ENCODE measurements around the gene PNN. TPM values are rescaled to one million over a fixed set of nuclear protein-coding genes. Genes with fewer than 3 reads are reported as not detected.

The PNN gene
- total and polyA plus RNA-seq, 2 donors (not counting 3 experiments of a cell fraction or from before 2014, with no cell fraction given), result 27.3 to 79.4 TPM

DNA sequence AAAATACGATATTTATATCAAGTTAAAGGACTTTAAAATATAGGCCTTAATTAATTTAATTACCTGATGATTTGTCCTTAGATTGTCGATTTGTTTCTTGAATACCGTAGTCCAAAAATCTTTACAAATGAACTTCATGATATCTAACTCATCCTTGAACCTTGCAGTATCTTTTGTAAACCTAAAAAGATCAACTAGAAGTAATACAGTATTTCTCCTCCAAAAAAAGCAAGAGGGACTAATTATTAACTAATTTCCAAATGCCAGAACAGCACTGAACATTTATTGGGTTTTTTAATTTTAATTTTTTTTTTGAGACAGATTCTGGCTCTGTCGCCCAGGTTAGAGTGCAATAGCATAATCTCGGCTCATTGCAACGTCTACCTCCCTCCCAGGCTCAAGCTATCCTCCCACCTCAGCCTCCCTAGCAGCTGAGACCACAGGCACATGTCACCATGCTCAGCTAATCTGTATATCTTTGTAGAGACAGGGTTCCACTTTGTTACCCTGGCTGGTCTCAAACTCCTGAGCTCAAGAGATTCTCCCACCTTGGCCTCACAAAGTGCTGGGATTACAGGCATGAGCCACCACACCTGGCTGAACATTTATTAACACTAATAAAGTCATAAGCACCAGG lies 16.7 kb upstream of the PNN start:
- Histone ChIP-seq H4K20me1 (replicated peaks; ENCODE audit: control insufficient read depth, extremely low read depth, insufficient read depth, low read length) (no peaks in the 10 kb centered on the region), H3K27me3 (ENCODE audit: control insufficient read depth in 2 of 2, insufficient read depth in 2 of 2, low read length in 2 of 2) (no peaks in the 10 kb centered on the region), H3K9me1 (replicated peaks; ENCODE audit: control insufficient read depth, extremely low read depth, insufficient read depth, low read length) (no peaks in the 10 kb centered on the region), H3K4me2 (ENCODE audit: insufficient read depth, low read length) (no peak overlapping the region), H3K4me1 (ENCODE audit: control insufficient read depth, extremely low read depth, insufficient read depth, low read length) (no peaks in the 10 kb centered on the region), H3K9ac (replicated peaks; ENCODE audit: extremely low read depth, insufficient read depth, low read length) (no peak overlapping the region), H2AFZ (ENCODE audit: low read depth, low read length) (no peak overlapping the region), H3K79me2 (ENCODE audit: control insufficient read depth, insufficient read depth, low read length) (peaks cover 10% of the 10 kb centered on the region), H3K4me3 (replicated peaks in 1 of 3; ENCODE audit: insufficient read depth in 1 of 3, low read depth in 1 of 3, low read length in 3 of 3) (no peak overlapping the region), H3K9me3 (replicated peaks; ENCODE audit: control insufficient read depth, insufficient read depth, low read length) (no peaks in the 10 kb centered on the region), H3K27ac (ENCODE audit: insufficient read depth, low read depth, low read length) (no peak overlapping the region), H3K36me3 (ENCODE audit: control insufficient read depth in 2 of 2, extremely low read depth in 1 of 2, insufficient read depth in 2 of 2, low read length in 2 of 2) (peaks cover 6 to 8% of the 10 kb centered on the region in 2 experiments)
- dilution Hi-C loops (cut with MboI; ENCODE audit: extremely low pct_ligation_motif_present, low sequenced_read_pairs) (no loop called here), intact Hi-C loops (cut with micrococcal nuclease) (no loop called here)
- FAIRE-seq (no peak), DNase-seq (ENCODE audit: low read depth, low spot score) (no peak)
- ChIA-PET POLR2A (interaction anchor here (1.1 kb wide), 1 partner anchor 12 kb away, joined by 4 read pairs; the partner anchor contains the start of gene TRAPPC6B), CTCF (interaction anchor here (1.2 kb wide), 1 partner anchor 166 kb away, joined by 3 read pairs; no protein-coding TSS in a partner anchor)
- TF ChIP-seq JUN (IDR thresholded peaks at IDR 0.05; ENCODE audit: borderline replicate concordance, insufficient read depth, insufficient read length, low read depth), result no peak
- TF ChIP-seq MYC (IDR thresholded peaks at IDR 0.05; ENCODE audit: low read depth, low read length), result no peak
- TF ChIP-seq FOS (IDR thresholded peaks at IDR 0.05; ENCODE audit: borderline replicate concordance, insufficient read depth, low read length), result no peak
- no peak for TF ChIP-seq POLR2AphosphoS5 (IDR thresholded peaks at IDR 0.05; ENCODE audit: insufficient read depth, low read depth, low read length)
- no peak for TF ChIP-seq EZH2 (IDR thresholded peaks at IDR 0.05; ENCODE audit: borderline replicate concordance, low read depth, low read length, severe bottlenecking)
- TF ChIP-seq POLR2A (IDR thresholded peaks at IDR 0.05; ENCODE audit: low read depth, low read length), result no peak
- TF ChIP-seq, protein P1, sequence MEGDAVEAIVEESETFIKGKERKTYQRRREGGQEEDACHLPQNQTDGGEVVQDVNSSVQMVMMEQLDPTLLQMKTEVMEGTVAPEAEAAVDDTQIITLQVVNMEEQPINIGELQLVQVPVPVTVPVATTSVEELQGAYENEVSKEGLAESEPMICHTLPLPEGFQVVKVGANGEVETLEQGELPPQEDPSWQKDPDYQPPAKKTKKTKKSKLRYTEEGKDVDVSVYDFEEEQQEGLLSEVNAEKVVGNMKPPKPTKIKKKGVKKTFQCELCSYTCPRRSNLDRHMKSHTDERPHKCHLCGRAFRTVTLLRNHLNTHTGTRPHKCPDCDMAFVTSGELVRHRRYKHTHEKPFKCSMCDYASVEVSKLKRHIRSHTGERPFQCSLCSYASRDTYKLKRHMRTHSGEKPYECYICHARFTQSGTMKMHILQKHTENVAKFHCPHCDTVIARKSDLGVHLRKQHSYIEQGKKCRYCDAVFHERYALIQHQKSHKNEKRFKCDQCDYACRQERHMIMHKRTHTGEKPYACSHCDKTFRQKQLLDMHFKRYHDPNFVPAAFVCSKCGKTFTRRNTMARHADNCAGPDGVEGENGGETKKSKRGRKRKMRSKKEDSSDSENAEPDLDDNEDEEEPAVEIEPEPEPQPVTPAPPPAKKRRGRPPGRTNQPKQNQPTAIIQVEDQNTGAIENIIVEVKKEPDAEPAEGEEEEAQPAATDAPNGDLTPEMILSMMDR (IDR thresholded peaks at IDR 0.05; ENCODE audit: extremely low read depth in 1 of 2, insufficient read depth in 1 of 2, low read depth in 1 of 2, low read length in 2 of 2), result no peak
- no peak for TF ChIP-seq GATA2 (IDR thresholded peaks at IDR 0.05; ENCODE audit: insufficient read depth, insufficient read length, low read depth, low read length)
- TF ChIP-seq, protein P2, sequence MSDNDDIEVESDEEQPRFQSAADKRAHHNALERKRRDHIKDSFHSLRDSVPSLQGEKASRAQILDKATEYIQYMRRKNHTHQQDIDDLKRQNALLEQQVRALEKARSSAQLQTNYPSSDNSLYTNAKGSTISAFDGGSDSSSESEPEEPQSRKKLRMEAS (IDR thresholded peaks at IDR 0.05; ENCODE audit: insufficient read depth, insufficient read length), result no peak
- no TSS peak for BruUV-seq (replicated peaks)
